ENCODE results near the gene ICAM2. TPM values are rescaled to one million over a fixed set of nuclear protein-coding genes. Genes with fewer than 3 reads are reported as not detected.
A peak's percentile ranks its signal among the peaks of the same experiment; 100 is the strongest.

Gene ICAM2
- total and polyA plus RNA-seq, 12 donors = 25.2 to 117 (median 35.1) TPM

- 76 to 84% methylated on average over 2 of the region's 2 CpGs for WGBS, 2 donors
- H3K27ac ChIP-seq = peak overlapping the region in 8 of 10 donors; percentile 39 to 97 (median 86)
- ATAC-seq = no peak
These were observed 3.0 kb downstream of the ICAM2 start for GRCh38 chr17:64017381-64017980.

GRCh38 chr17:64016974-64017373 is 3.5 kb downstream of the ICAM2 start:
- peak overlapping the region in 7 of 10 donors; percentile 18 to 70 (median 29) for H3K4me3 ChIP-seq

More at GRCh38 chr17:64017381-64017980, 3.0 kb downstream of the ICAM2 start:
- TF ChIP-seq, protein P1, sequence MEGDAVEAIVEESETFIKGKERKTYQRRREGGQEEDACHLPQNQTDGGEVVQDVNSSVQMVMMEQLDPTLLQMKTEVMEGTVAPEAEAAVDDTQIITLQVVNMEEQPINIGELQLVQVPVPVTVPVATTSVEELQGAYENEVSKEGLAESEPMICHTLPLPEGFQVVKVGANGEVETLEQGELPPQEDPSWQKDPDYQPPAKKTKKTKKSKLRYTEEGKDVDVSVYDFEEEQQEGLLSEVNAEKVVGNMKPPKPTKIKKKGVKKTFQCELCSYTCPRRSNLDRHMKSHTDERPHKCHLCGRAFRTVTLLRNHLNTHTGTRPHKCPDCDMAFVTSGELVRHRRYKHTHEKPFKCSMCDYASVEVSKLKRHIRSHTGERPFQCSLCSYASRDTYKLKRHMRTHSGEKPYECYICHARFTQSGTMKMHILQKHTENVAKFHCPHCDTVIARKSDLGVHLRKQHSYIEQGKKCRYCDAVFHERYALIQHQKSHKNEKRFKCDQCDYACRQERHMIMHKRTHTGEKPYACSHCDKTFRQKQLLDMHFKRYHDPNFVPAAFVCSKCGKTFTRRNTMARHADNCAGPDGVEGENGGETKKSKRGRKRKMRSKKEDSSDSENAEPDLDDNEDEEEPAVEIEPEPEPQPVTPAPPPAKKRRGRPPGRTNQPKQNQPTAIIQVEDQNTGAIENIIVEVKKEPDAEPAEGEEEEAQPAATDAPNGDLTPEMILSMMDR (IDR thresholded peaks at IDR 0.05) = peak in 6 of 9 donors; percentile 6 to 44 (median 23)
- Histone ChIP-seq H3K36me3 (no peaks in the 10 kb centered on the region), H3K27me3 (no peaks in the 10 kb centered on the region), H3K4me3 (peak overlapping the region in 8 of 10 donors; percentile 10 to 70 (median 58)), H3K4me1 (peaks cover 0 to 65% (median 28%) of the 10 kb centered on the region in 9 donors), H3K9me3 (no peaks in the 10 kb centered on the region)
- no peak for DNase-seq
- intact Hi-C loops (cut with DNase I) = loop anchor here in 1 of 10 donors (5.0 kb wide), 1 partner anchor 100 kb away; the partner anchor contains the start of gene GH1

DNA sequence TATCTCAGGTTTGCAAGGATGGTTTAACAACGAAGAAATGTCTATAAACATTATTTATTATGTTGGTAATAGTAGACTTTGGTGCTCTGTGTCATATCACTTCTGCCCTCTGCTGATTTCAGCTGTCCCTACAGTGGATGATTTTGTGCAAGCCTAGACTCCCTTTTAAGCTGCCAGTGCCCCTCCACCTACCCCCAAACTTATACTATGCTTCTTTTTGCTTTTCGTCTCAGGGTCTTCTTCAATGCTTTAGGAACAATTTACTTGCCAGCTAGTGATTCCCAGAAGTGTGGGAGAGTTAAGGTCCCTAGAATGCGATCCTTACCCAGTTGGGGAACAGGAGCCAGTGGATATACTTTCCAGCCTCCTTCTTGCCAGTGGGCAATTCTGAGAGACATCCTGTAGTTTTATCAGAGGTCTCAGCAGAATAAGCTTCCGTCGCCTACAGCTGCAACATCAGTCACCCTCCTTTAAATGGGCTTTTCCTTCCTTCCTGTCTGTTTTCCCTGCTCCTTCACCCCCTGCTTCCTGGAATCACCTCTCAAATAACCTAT is 4.1 kb downstream of the ICAM2 start:
- Histone ChIP-seq H3K4me1 (peaks cover 0 to 64% (median 26%) of the 10 kb centered on the region in 9 donors), H3K27me3 (peaks cover 0 to 3% (median 0%) of the 10 kb centered on the region in 7 donors), H3K27ac (peak overlapping the region; percentile 4 to 97 (median 80)), H3K36me3 (peaks cover 0 to 8% (median 0%) of the 10 kb centered on the region in 9 donors), H3K4me3 (peak overlapping the region in 7 of 10 donors; percentile 18 to 70 (median 29)), H3K9me3 (no peaks in the 10 kb centered on the region)
- intact Hi-C loops (cut with DNase I) = loop anchor here in 1 of 10 donors (5.0 kb wide), 1 partner anchor 99 kb away; the partner anchor contains the start of gene GH1
- ATAC-seq = peak in 1 of 8 donors; percentile 3
- WGBS, 2 donors = 43 to 45% methylated on average over 5 of the region's 5 CpGs
- TF ChIP-seq, protein P1 (IDR thresholded peaks at IDR 0.05) = peak in 6 of 9 donors; percentile 11 to 52 (median 34)
- no peak for DNase-seq

More at GRCh38 chr17:64016974-64017373, 3.5 kb downstream of the ICAM2 start:
- no peak for DNase-seq
- intact Hi-C loops (cut with DNase I) = loop anchor here in 1 of 10 donors (5.0 kb wide), 1 partner anchor 100 kb away; the partner anchor contains the start of gene GH1
- Histone ChIP-seq H3K9me3 (no peaks in the 10 kb centered on the region), H3K27me3 (no peaks in the 10 kb centered on the region), H3K27ac (peak overlapping the region; percentile 4 to 97 (median 80)), H3K4me1 (peaks cover 0 to 65% (median 28%) of the 10 kb centered on the region in 9 donors), H3K36me3 (peaks cover 0 to 3% (median 0%) of the 10 kb centered on the region in 9 donors)
- TF ChIP-seq, protein P1 (IDR thresholded peaks at IDR 0.05) = no peak
- WGBS, 2 donors = 72 to 74% methylated on average over 3 of the region's 3 CpGs
- ATAC-seq = no peak

DNA sequence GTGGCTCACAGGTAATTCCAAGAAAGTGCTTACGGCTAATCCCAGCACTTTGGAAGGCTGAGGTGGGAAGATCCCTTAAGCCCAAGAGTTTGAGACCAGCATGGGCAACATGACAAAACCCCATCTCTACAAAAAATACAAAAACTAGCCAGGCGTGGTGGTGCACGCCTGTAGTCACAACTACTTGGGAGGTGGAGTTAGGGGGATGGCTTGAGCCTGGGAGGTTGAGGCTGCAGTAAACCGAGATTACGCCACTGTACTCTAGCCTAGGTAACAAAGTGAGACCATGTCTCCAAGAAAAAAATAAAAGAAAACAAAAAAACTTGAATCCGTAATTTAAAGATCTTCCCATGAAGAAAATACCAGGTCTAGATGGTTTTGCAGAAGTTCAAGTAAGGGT is 5.0 kb downstream of the ICAM2 start:
- WGBS, 2 donors = 94 to 96% methylated on average over 6 of the region's 6 CpGs
- Histone ChIP-seq H3K4me1 (peaks cover 0 to 58% (median 19%) of the 10 kb centered on the region in 9 donors), H3K9me3 (no peaks in the 10 kb centered on the region), H3K27ac (peak overlapping the region in 8 of 10 donors; percentile 1 to 97 (median 86)), H3K36me3 (peaks cover 0 to 9% (median 0%) of the 10 kb centered on the region in 9 donors), H3K27me3 (peaks cover 0 to 5% (median 0%) of the 10 kb centered on the region in 7 donors), H3K4me3 (peak overlapping the region in 2 of 10 donors; percentile 33 to 70)
- TF ChIP-seq, protein P1 (IDR thresholded peaks at IDR 0.05) = no peak
- intact Hi-C loops (cut with DNase I) = loop anchor here in 1 of 10 donors (5.0 kb wide), 1 partner anchor 98 kb away; the partner anchor contains the start of gene GH1
- no peak for ATAC-seq
- DNase-seq = no peak
